ENCODE data around the gene SLIT3. TPM values are rescaled to one million over a fixed set of nuclear protein-coding genes. Genes with fewer than 3 reads are reported as not detected.

Gene SLIT3
- total RNA-seq, 1 donor from 2014 or later = 3.1 TPM

DNA sequence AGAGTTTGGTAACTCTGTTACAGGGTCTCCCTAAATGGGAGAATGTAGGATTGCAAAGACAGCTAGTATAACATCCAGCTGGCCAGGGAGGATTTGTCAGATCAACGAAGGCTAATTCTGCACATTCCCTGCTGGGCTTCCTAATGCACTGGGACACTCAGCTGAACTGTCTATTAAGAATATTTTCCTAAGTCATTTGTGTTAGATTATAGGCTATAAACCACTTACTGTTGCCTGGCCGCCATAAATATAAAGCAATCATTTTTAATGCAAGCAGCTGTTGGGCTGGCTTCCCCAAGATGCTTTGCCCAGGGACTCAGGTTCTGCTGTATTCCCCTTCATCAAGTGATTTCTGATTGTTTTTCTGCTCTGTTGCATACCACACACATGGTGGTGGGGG, 35.3 kb upstream of the SLIT3 start:
- H3K4me3 ChIP-seq (ENCODE audit: low read depth, low read length) = no peak overlapping the region
- TF ChIP-seq, protein P1, sequence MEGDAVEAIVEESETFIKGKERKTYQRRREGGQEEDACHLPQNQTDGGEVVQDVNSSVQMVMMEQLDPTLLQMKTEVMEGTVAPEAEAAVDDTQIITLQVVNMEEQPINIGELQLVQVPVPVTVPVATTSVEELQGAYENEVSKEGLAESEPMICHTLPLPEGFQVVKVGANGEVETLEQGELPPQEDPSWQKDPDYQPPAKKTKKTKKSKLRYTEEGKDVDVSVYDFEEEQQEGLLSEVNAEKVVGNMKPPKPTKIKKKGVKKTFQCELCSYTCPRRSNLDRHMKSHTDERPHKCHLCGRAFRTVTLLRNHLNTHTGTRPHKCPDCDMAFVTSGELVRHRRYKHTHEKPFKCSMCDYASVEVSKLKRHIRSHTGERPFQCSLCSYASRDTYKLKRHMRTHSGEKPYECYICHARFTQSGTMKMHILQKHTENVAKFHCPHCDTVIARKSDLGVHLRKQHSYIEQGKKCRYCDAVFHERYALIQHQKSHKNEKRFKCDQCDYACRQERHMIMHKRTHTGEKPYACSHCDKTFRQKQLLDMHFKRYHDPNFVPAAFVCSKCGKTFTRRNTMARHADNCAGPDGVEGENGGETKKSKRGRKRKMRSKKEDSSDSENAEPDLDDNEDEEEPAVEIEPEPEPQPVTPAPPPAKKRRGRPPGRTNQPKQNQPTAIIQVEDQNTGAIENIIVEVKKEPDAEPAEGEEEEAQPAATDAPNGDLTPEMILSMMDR (conservative IDR thresholded peaks at IDR 0.05; ENCODE audit: low read depth, low read length) = no peak
- DNase-seq (ENCODE audit: low read depth) = no peak

GRCh38 chr5:169335806-169336205, 34.9 kb upstream of the SLIT3 start:
- no peak for DNase-seq (ENCODE audit: low read depth)
- TF ChIP-seq, protein P1 (conservative IDR thresholded peaks at IDR 0.05; ENCODE audit: low read depth, low read length) = no peak

GRCh38 chr5:169333518-169333917, 32.6 kb upstream of the SLIT3 start:
- no peak overlapping the region for H3K4me3 ChIP-seq (ENCODE audit: low read depth, low read length)
- DNase-seq (ENCODE audit: low read depth) = no peak
- TF ChIP-seq, protein P1 (conservative IDR thresholded peaks at IDR 0.05; ENCODE audit: low read depth, low read length) = no peak

More at GRCh38 chr5:169335806-169336205, 34.9 kb upstream of the SLIT3 start:
- H3K4me3 ChIP-seq (ENCODE audit: low read depth, low read length) = no peak overlapping the region

DNA sequence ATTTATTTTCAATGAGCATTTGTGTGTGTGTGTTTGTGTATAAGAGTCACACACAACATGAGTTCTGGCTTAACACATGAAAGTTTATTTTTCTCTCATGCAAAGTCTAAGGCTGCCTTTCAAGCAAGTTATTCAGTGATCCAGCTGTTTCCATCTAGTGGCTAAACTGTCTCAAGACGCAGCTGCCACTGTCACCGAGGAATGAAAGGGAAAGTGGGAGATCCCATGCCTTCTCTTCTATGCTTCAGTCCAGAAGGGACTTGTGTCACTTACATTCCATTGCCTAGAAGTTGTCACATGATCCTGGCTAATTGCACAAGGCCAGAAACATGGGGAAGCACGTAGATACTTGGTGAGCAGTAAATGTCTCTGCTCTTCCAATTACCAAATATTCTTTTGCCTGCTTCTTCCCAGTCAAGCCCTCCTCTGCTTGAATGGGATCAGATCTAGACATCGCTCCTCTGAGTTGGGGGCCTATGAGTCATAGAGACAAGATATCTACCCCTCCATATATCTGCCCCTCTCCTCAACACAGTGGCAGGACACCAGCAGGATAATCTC, 30.4 kb upstream of the SLIT3 start:
- TF ChIP-seq, protein P1 (conservative IDR thresholded peaks at IDR 0.05; ENCODE audit: low read depth, low read length) = peak; percentile 22
- no peak overlapping the region for H3K4me3 ChIP-seq (ENCODE audit: low read depth, low read length)
- no peak for DNase-seq (ENCODE audit: low read depth)

- no peak overlapping the region for H3K4me3 ChIP-seq (ENCODE audit: low read depth, low read length)
- TF ChIP-seq, protein P1 (conservative IDR thresholded peaks at IDR 0.05; ENCODE audit: low read depth, low read length) = no peak
- DNase-seq (ENCODE audit: low read depth) = no peak
These were observed 27.5 kb upstream of the SLIT3 start for GRCh38 chr5:169328401-169328800.

DNA sequence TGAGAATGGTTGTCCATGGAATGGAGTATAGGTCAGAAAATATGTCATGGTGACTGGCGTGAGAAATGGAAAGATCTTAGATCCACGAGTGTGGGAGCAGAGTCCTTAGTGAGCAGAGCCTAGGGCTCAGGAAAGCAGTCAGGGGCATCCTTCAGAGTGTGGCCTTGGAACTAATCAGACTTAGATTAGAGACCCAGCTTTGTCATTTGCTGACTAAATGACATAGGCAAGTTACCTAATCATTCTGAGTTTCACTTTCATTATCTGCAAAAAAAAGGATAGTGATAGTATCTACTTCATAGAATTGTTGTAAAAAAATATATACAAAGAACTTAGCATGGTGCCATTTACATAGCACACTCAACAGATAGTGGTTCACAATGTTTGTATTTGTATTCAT, 24.3 kb upstream of the SLIT3 start:
- DNase-seq (ENCODE audit: low read depth) = no peak
- TF ChIP-seq, protein P1 (conservative IDR thresholded peaks at IDR 0.05; ENCODE audit: low read depth, low read length) = no peak
- no peak overlapping the region for H3K4me3 ChIP-seq (ENCODE audit: low read depth, low read length)

- TF ChIP-seq, protein P1 (conservative IDR thresholded peaks at IDR 0.05; ENCODE audit: low read depth, low read length) = no peak
- no peak overlapping the region for H3K4me3 ChIP-seq (ENCODE audit: low read depth, low read length)
- DNase-seq (ENCODE audit: low read depth) = no peak
These were observed 17.6 kb upstream of the SLIT3 start for GRCh38 chr5:169318556-169318955.
